A673 (cell line): ENCODE data around the gene ORC5. TPM values are rescaled to one million over a fixed set of nuclear protein-coding genes. Genes with fewer than 3 reads are reported as not detected.
A peak's percentile ranks its signal among the peaks of the same experiment; 100 is the strongest.
"Not testable (repeated sequence)": the region's sequence is repeated elsewhere in the genome, so short reads cannot be mapped to it uniquely, and the experiment has no call there.

ENCODE experiments used
- BruUV-seq: library from RNA; stranded (reverse); fragments of 400-500 nt; replicated peaks from 2 replicates; lab custom pipeline; 2021; lab: Mats Ljungman, UMichigan
- CTCF ChIA-PET: fragments of 300-600 bp; sonication (Branson Sonifier 250); formaldehyde crosslinking; loops from one replicate; lab custom pipeline; 2022; ENCODE audit warnings: antibody characterized with exemption; lab: Charles Lee
- POLR2A ChIA-PET: fragments of 300-600 bp; sonication (Branson Sonifier 250); formaldehyde crosslinking; loops from one replicate; lab custom pipeline; 2022; ENCODE audit warnings: antibody characterized with exemption; ENCODE audit not compliant: low non-redundant PET; lab: Charles Lee
- DNase-seq: peaks from one replicate; pipeline ENCODE4 v3.0.0-alpha.2; 2015; ENCODE audit warnings: low spot score
- H3K27ac ChIP-seq: fragments of 200-600 bp; sonication (generic); 2 replicates; pipeline ENCODE4 v1.5.1; 2016; ENCODE audit warnings: mixed run types, low read depth, mild to moderate bottlenecking, mixed read lengths, antibody characterized with exemption, low read length; ENCODE audit not compliant: poor library complexity, severe bottlenecking
- H3K27me3 ChIP-seq: fragments of 200-600 bp; sonication (generic); replicated peaks from 2 replicates; pipeline ENCODE4 v1.6.1; 2017; ENCODE audit warnings: mixed run types, low read depth, mild to moderate bottlenecking, mixed read lengths, antibody characterized with exemption, low read length; ENCODE audit not compliant: insufficient read depth, poor library complexity
- H3K36me3 ChIP-seq: fragments of 200-600 bp; sonication (generic); 2 replicates; pipeline ENCODE4 v1.6.1; 2016; ENCODE audit warnings: mixed run types, mild to moderate bottlenecking, mixed read lengths, antibody characterized with exemption, low read length; ENCODE audit not compliant: insufficient read depth, poor library complexity, severe bottlenecking
- H3K4me1 ChIP-seq: fragments of 200-600 bp; sonication (generic); 2 replicates; pipeline ENCODE4 v1.6.1; 2017; ENCODE audit warnings: mixed run types, mild to moderate bottlenecking, mixed read lengths, antibody characterized with exemption, low read length; ENCODE audit not compliant: insufficient read depth, poor library complexity, severe bottlenecking
- H3K4me3 ChIP-seq: fragments of 200-600 bp; sonication (generic); 2 replicates; pipeline ENCODE4 v1.5.1; 2016; ENCODE audit warnings: low read depth, mixed run types, mild to moderate bottlenecking, mixed read lengths, low read length; ENCODE audit not compliant: poor library complexity, severe bottlenecking
- H3K9me3 ChIP-seq: fragments of 200-600 bp; sonication (generic); 2 replicates; pipeline ENCODE4 v1.6.1; 2016; ENCODE audit warnings: mixed run types, low read depth, mild to moderate bottlenecking, mixed read lengths, antibody characterized with exemption, low read length; ENCODE audit not compliant: poor library complexity, severe bottlenecking
- CTCF ChIP-seq: fragments of 300-800, 200-600 bp; sonication (generic); conservative IDR thresholded peaks from 2 replicates; pipeline ENCODE4 v1.5.1; 2017; ENCODE audit warnings: low read depth, mild to moderate bottlenecking, antibody characterized with exemption, low read length, moderate library complexity, mixed read lengths
- EZH2 ChIP-seq: fragments of 200-600 bp; sonication (generic); IDR thresholded peaks from 2 replicates; pipeline ENCODE4 v1.6.1; 2017; ENCODE audit warnings: borderline replicate concordance, low read depth, mild to moderate bottlenecking, mixed read lengths, antibody characterized with exemption, low read length; ENCODE audit not compliant: poor library complexity, severe bottlenecking
- intact Hi-C: fragments of 100-400 bp; cut with micrococcal nuclease; formaldehyde crosslinking; loops from one replicate; pipeline ENCODE4 v1.10.0; 2022; ENCODE audit not compliant: unreplicated experiment
- total RNA-seq: library from RNA; stranded (reverse); gene quantifications from 2 replicates; pipeline ENCODE4 v1.2.3, GENCODE V29; 2021

ORC5 gene
- total RNA-seq, 1 experiment from 2014 or later = 36.7 TPM

GRCh38 chr7:104185346-104185745 lies 22.5 kb downstream of the ORC5 start:
- H3K9me3 ChIP-seq = peaks cover 10% of the 10 kb centered on the region
- ChIA-PET POLR2A (no interaction called here), CTCF (no interaction called here)
- no TSS peak for BruUV-seq
- no peak overlapping the region for H3K4me3 ChIP-seq
- H3K4me1 ChIP-seq = no peaks in the 10 kb centered on the region
- TF ChIP-seq EZH2 (no peak), CTCF (no peak)
- intact Hi-C loops = no loop called here
- no peaks in the 10 kb centered on the region for H3K27me3 ChIP-seq
- peaks cover 51% of the 10 kb centered on the region for H3K36me3 ChIP-seq
- no peak overlapping the region for H3K27ac ChIP-seq
- DNase-seq = no peak

GRCh38 chr7:104179178-104179577 lies 28.6 kb downstream of the ORC5 start:
- Histone ChIP-seq H3K4me1 (no peaks in the 10 kb centered on the region), H3K4me3 (no peak overlapping the region), H3K36me3 (peaks cover 52% of the 10 kb centered on the region), H3K9me3 (peaks cover 30% of the 10 kb centered on the region), H3K27me3 (no peaks in the 10 kb centered on the region), H3K27ac (no peak overlapping the region)
- TF ChIP-seq EZH2 (no peak), CTCF (no peak)
- ChIA-PET CTCF (interaction anchor here (0.7 kb wide), 1 partner anchor 538 kb away, joined by 3 read pairs; no protein-coding TSS in a partner anchor), POLR2A (no interaction called here)
- no TSS peak for BruUV-seq
- DNase-seq = peak; percentile 8
- intact Hi-C loops = no loop called here

- H3K27ac ChIP-seq, H3K27me3 ChIP-seq, H3K4me1 ChIP-seq, DNase-seq, CTCF ChIA-PET, H3K4me3 ChIP-seq, intact Hi-C loops, POLR2A ChIA-PET, BruUV-seq: not testable (repeated sequence)
- peaks cover 30% of the 10 kb centered on the region for H3K9me3 ChIP-seq
- H3K36me3 ChIP-seq = peaks cover 40% of the 10 kb centered on the region
Observed at GRCh38 chr7:104177565-104178083, 30.2 kb downstream of the ORC5 start.

DNA sequence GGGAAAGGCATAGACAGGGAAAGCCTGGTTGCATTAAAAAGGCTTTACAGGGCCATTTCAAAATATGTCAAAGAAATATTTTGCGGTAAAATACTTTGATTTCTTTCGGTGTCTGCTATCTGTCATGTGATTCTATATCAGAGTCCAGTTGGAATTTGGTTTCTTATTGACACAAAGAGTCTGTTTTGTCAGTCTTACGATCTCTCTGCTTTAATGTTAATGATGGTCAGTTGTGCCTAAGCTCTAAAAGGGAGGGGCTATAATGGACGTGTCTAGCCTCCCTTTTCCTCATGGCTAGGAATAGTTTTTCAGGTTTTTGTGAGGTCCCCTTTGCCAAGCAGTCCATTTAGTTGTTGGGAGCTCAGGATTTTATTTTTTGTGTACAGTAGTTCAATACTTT lies 31.5 kb downstream of the ORC5 start:
- no peak for TF ChIP-seq EZH2
- TF ChIP-seq CTCF = no peak
- Histone ChIP-seq H3K4me3 (no peak overlapping the region), H3K36me3 (peaks cover 29% of the 10 kb centered on the region), H3K27ac (no peak overlapping the region), H3K9me3 (peaks cover 30% of the 10 kb centered on the region), H3K4me1 (no peaks in the 10 kb centered on the region), H3K27me3 (no peaks in the 10 kb centered on the region)
- BruUV-seq = no TSS peak
- POLR2A ChIA-PET = no interaction called here
- no peak for DNase-seq
- intact Hi-C loops = no loop called here
- CTCF ChIA-PET = no interaction called here
